GM18498 (cell line): Measurements from ENCODE around the gene MYLK2.

Source experiments
- ATAC-seq: cut with Tn5 transposase; IDR thresholded peaks from one replicate; pipeline ENCODE4 v1.9.1; 2021; ENCODE audit warnings: mild to moderate bottlenecking, moderate library complexity; ENCODE audit not compliant: unreplicated experiment

The MYLK2 gene

DNA sequence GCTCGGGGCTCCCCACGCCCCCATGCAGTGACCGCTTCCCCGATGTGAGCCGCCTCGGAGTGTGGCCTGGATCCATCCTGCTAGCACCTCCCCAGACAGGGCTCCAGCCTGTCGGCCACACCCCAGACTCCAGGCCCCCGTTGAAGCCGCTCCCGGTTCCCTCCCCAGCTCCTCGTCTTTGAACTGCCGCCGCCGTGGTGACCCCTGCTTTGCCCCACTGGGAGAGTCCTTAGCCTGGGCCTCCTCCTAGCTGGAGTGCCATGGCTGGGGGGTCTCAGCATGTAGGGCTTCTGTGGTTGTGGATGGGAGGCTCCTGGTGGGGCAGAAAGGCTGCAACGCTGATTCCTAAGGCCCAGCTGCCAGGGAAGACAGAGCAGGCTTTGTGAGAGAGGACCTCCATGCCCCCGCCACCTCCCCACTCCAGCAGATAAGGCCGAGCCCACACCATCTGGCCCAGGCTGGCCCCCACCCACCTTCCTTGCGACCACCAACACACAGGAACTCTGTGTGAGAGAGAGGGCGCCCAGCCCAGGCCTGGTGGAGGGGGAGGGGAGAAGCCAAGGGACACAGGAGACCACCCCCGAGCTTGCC, 14.9 kb downstream of the MYLK2 start:
- no peak for ATAC-seq

GRCh38 chr20:31835554-31835953, 16.4 kb downstream of the MYLK2 start:
- no peak for ATAC-seq

DNA sequence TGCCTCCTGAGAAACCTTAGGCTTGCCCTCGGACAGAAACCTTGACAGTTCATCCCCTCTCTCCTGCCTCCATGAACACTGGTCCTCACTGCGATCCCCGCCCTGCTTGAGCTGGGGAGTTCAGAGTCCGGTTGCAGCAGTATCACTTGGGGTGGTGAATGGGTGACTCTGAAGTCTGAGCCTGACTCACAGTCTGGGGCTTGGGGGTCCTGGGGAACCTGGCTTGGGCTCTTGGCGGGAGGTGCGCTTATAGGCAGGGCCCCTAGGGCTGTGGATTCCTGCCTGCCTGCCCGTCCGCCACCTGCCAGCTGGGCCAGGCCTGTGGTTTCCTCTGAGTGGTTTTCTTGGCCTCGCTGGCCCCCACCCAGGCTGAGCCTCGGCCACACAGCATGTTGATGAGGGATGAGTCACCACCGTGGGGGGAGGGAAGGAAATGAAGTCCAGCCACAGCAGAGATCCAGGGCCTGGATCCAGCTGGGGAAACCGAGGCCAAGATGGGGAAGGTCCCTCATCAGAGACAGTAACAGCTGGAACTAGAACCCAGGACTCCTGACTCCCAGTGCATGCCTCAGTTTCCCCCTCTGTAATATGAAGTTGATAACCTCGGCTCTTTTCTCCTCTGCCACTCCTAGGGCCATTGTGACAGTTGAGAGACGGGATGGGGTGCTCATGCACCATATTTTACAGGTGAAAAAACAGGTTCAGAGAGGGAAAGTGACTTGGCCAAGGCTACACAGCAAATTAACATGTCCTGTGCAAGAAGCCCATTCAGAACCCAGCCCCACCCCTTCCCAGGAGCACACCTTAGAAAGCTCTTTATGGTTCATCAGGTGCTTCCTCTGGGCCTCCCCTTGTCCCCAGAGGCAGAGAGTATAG, 17.1 kb downstream of the MYLK2 start:
- ATAC-seq = peak; percentile 72

GRCh38 chr20:31836853-31837608, 17.9 kb downstream of the MYLK2 start:
- ATAC-seq = no peak

- no peak for ATAC-seq
Observed at GRCh38 chr20:31837896-31838397, 18.8 kb downstream of the MYLK2 start.

DNA sequence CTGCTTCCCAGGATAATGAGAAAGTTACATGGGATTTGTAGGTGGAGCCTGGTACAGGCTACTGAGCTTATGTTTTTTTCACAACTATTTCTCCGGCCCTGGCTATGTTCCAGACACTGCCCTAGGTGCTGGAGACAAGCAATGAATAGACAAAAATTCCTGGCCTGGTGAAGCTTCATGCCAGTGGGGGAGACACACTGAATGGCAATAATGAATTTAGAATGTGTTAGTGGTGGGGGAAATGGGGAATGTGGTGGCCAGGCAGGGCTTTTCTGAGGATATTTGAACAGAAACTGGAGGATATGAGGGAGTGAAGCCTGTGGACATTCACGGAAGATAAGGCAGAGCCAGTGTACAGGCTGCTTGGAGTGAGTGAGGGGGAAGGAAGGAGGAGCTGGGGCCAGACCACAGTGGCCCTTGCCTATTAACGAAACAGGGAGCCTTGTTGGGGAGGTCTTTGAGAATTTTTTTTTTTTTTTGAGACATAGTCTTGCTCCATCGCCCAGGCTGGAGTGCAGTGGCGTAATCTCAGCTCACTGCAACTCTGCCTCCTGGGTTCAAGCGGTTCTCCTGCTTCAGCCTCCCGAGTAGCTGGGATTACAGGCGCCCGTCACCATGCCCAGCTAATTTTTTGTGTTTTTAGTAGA, 19.6 kb downstream of the MYLK2 start:
- ATAC-seq = no peak

DNA sequence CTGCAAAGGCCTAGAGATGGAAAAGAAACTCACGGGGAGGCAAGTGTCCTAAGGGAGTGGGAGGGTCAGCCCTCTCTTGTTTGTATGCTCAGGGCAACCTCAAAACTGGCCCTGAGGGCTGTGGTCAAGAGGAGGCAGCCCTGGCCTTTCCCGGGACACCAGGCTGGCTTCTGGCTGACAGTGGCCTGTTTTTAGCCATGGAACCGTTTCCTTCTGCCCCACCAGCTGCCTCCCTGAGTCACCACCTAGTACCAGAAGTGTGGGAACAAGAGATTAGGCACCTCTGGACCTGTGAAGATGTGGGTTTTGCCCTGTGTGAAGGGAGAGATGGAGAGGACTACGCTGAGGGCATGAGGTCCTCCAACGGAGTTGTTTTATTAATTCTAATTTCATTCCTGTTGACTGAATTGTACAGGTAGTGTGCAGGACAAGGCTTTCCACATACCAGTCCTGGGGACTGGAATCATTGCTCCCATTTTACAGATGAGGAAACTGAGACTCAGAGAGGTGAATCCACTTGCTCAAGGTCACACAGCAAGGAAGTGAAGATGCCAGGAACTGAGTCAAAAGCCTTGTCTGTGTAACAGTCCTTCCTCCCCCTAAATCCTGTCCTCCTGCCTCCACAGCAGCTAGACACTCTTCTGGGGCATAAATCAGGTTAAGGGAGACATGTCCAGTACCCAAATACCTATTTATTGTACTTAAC, 20.8 kb downstream of the MYLK2 start:
- ATAC-seq = no peak

GRCh38 chr20:31840906-31841816, 22.0 kb downstream of the MYLK2 start:
- no peak for ATAC-seq

DNA sequence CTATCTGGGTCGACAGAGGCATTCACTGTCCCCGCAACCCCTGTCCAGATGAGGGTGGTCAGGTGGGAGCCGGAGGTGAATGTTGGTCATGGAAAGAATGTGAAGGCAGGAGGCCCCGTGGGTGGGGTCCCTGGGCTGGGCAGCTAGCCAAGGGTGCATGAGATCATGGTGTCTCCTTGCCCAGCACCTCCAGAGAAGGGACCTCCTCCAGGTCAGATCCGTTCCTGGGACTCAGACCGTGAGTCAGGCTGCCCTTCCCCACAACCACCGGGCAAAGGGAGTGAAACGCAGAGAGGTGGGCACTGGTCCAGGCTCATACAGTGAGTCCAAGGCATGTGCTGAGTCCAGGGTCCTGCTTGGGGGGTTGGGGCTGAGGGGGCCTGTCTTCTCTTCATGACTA, 22.8 kb downstream of the MYLK2 start:
- ATAC-seq = no peak

- no peak for ATAC-seq
Observed at GRCh38 chr20:31842471-31843157, 23.5 kb downstream of the MYLK2 start.

- ATAC-seq = no peak
Observed at GRCh38 chr20:31843288-31843687, 24.1 kb downstream of the MYLK2 start.

DNA sequence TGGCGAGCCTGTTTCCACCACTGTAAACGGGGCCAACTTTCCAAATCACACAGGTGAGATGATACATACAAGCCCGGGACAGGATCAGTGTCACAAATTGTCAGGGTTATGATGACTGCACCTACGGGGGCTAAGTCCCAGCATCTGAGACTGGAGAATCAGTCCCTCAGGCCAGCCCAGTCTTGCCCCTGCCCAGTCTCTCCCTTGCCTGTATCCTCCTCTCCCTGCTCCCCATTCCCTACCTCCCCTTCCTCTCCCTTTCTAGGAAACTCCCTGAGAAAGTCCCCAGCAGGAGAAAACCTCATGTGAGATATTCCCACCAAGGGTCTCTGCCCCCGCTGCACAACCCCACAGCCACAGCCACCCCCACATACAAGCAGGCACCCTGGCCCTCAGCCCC, 24.7 kb downstream of the MYLK2 start:
- no peak for ATAC-seq

DNA sequence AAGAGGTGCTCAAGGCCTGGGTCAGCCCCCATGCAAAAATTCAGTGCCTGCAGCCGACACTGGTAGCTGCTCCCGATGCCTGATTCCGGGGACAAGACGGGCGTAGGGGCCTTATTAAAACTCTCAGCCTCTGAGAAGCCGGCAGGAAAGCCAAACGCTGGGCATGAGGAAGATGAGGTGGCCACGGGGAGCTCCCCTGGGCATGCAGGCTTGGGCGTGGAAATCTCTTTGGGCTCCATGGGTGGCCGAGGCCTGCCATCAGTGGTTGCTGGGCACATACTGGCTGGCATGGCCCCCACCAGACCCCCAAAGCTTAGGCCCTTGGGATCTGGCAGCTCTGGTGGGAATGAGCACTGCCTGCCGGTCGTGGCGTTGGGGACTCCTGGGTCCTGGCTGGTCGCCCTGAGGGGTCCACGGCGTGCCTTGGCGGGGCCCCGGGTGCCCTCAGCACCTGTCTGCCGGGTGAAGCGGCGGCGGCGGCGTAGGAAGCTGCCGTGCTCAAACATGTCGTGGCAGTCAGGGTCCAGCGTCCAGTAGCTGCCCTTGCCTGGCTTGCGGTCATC, 25.7 kb downstream of the MYLK2 start:
- no peak for ATAC-seq

DNA sequence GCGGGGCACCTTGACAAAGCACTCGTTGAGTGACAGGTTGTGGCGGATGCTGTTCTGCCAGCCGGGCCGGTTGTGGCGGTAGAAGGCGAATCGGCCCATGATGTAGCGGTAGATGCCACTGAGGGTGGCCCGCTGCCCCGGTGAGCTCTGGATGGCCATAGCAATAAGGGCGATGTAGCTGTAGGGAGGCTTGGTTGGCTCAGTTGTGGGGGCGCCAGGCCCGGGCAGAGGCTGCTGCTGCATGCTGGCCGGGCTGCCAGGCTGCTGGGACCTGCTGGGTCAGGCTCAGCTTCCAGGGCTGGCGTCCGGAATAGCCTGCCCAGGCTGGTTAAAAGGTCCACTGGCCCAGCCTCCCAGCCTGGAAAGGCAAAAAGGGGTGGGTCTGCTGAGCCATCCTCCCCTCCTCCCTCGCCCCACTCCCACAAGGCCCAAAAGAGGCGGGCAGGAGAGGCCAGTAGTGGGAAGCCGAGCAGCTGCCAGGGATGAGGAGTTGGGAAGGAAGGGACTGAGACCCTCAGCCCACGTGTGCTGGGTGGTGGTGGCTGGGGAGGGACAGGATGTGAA, 26.2 kb downstream of the MYLK2 start, which contains the start of gene FOXS1:
Gene FOXS1, minus strand, starts transcription at position 305 of the 564 bp plus-strand sequence. Its CDS starts 62 bp downstream, at position 243.
- ATAC-seq = no peak

GRCh38 chr20:31846793-31847138, 27.6 kb downstream of the MYLK2 start:
- no peak for ATAC-seq

GRCh38 chr20:31848088-31848999, 29.2 kb downstream of the MYLK2 start:
- no peak for ATAC-seq

DNA sequence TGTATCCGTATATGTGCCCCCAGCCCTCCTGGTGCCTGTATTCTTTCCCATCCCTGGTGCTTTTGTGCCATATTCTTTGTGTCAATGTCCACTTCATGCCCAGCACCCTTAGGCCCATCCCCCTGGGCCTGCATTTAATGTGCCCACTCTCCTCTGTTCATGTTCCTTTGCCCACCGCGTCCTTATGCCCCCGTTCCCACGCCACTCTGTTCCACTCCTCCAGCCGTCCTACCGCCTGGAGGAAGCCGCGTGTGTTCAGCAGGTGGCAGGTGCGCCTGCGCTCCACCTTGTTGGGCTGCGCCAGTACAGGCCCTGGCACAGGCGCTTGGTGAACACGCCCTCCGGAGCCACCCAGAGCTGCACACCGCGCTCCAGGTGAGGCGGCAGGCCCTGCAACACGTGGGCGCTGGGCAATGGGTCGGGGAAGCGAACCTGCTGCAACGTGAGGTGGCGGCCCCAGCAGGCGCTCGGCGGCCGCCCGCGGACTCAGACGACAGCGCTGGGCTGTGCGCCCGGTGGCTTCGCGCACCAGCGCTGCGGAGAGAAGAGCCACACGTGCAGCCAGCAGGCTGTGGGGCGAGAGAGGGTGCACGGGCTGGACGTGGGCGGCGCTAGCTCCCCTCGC, 30.3 kb downstream of the MYLK2 start:
- ATAC-seq = no peak
